ENCODE results near the gene HOXD11.

HOXD11 gene

DNA sequence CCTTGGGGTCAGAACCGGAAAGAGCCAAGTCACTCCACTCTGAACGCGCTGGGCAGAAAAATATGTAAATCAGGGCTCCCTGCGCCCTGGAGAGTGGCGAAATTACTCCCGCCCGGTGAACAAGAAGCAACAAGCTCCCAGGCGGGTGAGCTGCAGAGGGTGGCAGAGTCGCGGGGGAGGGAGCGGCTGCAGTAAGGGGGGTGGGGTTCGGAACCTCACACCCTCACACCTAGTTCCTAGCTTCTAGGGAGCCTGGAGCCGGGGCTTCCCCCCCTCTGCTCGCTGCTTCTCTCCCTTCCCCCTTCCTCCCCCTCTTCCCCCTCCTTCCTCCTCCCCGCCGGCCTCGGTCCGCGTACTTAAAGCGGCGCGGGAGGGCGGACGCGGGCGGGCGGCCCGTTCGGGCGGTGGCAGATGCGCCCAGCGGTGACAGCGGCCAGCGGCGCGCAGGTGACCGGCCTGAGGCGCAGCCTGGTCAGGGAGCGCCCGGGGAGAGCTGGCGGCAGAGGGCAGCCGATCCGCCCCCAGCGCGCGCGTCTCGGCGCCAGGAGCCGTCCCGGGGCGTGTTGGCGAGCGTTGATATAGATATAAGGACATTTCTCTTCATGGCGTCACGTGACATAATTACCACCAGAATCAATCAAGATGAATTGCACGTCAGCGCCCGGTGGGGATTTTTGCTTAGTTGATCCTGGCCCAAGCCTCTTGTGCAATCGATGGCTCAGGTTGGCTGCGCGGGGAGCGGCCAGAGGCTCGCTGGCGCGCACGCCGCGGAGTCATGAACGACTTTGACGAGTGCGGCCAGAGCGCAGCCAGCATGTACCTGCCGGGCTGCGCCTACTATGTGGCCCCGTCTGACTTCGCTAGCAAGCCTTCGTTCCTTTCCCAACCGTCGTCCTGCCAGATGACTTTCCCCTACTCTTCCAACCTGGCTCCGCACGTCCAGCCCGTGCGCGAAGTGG is at the start of gene HOXD11:
Gene HOXD11 (plus strand): TSS at position 700 of the 959 bp plus-strand sequence. CDS start 76 bp downstream, at position 776.
- no peak within 1 kb of the TSS for H3K4me3 ChIP-seq (ENCODE audit: low read depth, low read length)
- no peak for DNase-seq (ENCODE audit: low read depth)
- no peak for TF ChIP-seq CTCF (IDR thresholded peaks at IDR 0.05; ENCODE audit: low read depth, low read length, missing control alignments)

DNA sequence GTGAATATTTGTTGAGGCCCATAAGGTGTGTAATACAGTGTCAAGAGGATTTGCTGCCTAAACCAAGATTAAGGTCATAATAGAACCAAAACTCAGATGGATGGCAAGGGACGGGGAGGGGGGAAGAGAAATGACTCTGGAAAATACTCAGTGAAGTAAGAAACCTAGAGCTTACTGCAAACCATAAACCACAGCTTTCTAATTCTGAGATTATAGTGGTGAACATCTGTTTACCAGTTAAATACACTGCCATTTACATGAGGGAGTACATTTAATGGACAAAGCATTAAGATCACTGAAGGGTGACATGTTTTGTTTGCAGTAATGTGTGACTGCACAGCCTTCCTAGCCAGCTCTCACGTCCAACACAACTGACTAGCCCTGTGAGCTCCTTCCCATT is 43.1 kb upstream of the HOXD11 start:
- no peak for TF ChIP-seq CTCF (IDR thresholded peaks at IDR 0.05; ENCODE audit: low read depth, low read length, missing control alignments)
- DNase-seq (ENCODE audit: low read depth): no peak
- H3K4me3 ChIP-seq (ENCODE audit: low read depth, low read length): no peak overlapping the region

DNA sequence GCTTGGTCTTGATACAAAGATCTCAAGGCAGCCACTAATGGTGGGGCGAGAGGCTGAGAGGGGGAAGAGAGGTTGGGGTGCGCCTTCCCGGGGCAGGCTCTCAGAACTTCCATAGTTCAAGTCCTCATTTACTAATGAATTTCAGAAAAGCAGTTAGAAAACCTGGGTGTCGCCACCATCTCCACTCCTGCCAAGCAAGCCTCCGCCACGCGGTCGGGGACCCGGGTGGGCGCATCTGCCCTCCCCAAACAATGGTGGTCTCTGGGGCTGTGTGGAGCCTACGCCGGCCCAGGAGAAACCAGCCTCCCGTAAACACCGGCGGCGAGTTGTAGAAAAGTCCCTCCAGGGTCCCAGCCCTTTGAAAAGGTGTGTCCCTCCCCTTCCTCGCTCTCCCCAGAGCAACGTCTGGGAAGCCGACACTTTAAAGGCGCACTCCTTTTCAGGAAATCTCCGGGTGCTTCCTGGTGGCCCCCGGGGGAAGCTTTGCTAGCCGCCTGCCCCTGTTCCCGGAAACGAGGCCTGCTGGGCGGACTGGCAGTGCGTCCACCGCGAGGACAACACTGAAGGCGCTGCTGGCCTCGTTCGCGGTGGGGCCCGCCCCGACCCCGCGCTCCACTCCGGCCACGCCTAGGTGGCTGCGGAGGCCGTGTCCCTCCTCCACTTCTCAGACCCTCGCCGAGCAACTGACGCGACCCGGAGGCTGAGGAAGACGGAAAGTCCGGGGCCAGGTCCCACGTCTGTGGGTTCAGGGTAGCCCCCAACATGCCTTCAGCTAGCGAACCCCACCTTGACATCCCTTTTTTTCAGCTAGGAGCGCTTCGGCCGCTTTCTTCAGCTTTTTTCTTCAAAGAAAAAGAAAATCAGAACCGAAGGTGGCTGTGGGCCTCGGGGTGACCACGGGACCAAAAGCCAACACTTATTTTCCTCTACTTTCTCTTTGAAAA is 40.2 kb upstream of the HOXD11 start:
- no peak for DNase-seq (ENCODE audit: low read depth)
- no peak for TF ChIP-seq CTCF (IDR thresholded peaks at IDR 0.05; ENCODE audit: low read depth, low read length, missing control alignments)
- no peak overlapping the region for H3K4me3 ChIP-seq (ENCODE audit: low read depth, low read length)

DNA sequence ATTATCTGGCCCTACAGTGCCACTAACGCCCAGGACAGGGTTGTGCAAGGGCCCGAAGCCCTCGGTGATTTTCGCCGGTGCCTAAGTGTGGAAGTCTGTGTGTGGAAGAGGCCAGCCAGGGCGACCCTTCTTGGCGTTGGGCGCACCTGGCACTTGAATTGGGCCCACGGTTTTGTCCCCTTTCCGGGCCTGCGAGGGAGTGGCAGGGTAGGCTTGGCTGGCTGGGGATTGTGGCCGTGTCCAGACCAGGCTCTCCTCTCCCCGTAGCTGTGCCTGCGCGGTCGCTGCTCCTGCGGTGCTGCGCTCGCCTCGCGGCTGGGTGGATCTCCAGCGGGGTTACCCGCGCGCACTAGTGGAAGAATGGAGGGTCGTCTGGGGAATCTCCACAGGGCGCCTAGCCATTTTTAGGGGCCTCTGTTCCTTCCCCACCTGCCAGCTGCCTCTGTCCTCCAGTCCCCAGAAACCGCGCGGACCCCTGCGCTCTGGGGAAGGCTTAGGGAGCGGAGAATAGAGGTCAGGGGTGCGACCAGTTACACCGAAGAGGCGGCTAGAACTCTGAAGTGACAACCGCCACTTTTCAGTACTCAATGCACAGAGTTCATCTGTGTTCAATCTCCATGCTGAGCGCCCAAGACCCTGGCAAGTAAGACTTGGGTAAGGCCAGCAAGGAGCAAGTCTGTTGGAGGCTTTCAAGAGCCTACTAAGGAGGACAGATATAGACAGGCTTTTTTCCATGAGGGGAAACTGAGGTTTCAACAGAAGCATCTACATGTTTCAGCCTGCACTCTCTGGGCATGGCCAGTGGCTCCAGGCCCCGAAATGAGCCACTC is 39.3 kb upstream of the HOXD11 start:
- H3K4me3 ChIP-seq (ENCODE audit: low read depth, low read length): no peak overlapping the region
- no peak for TF ChIP-seq CTCF (IDR thresholded peaks at IDR 0.05; ENCODE audit: low read depth, low read length, missing control alignments)

GRCh38 chr2:176068419-176068832 is 38.7 kb upstream of the HOXD11 start:
- no peak for DNase-seq (ENCODE audit: low read depth)
- no peak for TF ChIP-seq CTCF (IDR thresholded peaks at IDR 0.05; ENCODE audit: low read depth, low read length, missing control alignments)
- H3K4me3 ChIP-seq (ENCODE audit: low read depth, low read length): no peak overlapping the region

More for the DNA sequence above, 39.3 kb upstream of the HOXD11 start:
- DNase-seq (ENCODE audit: low read depth): no peak

Data from GM12864 (cell line).